H1 (cell line): ENCODE results near the gene MYOD1.

Experiments used
- CHD2 ChIP-seq: IDR thresholded peaks from 2 replicates; pipeline ENCODE4 v1.6.1; 2012; ENCODE audit warnings: low read length, improper control_type of control experiment
- CREB1 ChIP-seq: IDR thresholded peaks from 2 replicates; pipeline ENCODE4 v1.6.1; 2012; ENCODE audit warnings: inconsistent platforms
- EP300 ChIP-seq, 2 experiments: IDR thresholded peaks; 1 replicate in 1 of 2; 2 replicates in 1 of 2; pipeline ENCODE4 v1.6.1; 2011 to 2012; ENCODE audit warnings: low read depth in 2 of 2, low read length in 2 of 2, mild to moderate bottlenecking in 2 of 2, borderline replicate concordance in 1 of 2, inconsistent platforms in 1 of 2, moderate library complexity in 1 of 2
- EZH2 ChIP-seq: fragments of 200-600 bp; sonication (generic); IDR thresholded peaks from 2 replicates; pipeline ENCODE4 v1.7.1; 2012; ENCODE audit warnings: low read depth, mild to moderate bottlenecking, moderate library complexity, low read length, inconsistent platforms; ENCODE audit not compliant: severe bottlenecking
- GTF2F1 ChIP-seq: IDR thresholded peaks from 2 replicates; pipeline ENCODE4 v1.6.1; 2012; ENCODE audit warnings: low read depth, low read length, improper control_type of control experiment, borderline replicate concordance
- POLR2A ChIP-seq, 2 experiments: IDR thresholded peaks; 1 replicate in 1 of 2; 2 replicates in 1 of 2; pipeline ENCODE4 v1.6.1; 2011; ENCODE audit warnings: low read depth in 2 of 2, low read length in 2 of 2, mild to moderate bottlenecking in 2 of 2; ENCODE audit errors: control extremely low read depth in 1 of 2
- POLR2AphosphoS5 ChIP-seq: IDR thresholded peaks from 2 replicates; pipeline ENCODE4 v1.6.1; 2011; ENCODE audit warnings: low read depth, low read length
- SIN3A ChIP-seq, 2 experiments: IDR thresholded peaks in 1 of 2; conservative IDR thresholded peaks in 1 of 2; 2 replicates each; pipeline ENCODE4 v1.6.1; 2011 to 2012; ENCODE audit warnings: low read length in 2 of 2, improper control_type of control experiment in 1 of 2, low read depth in 1 of 2, mild to moderate bottlenecking in 1 of 2
- TAF1 ChIP-seq: IDR thresholded peaks from 2 replicates; pipeline ENCODE4 v1.6.1; 2011; ENCODE audit warnings: mild to moderate bottlenecking, low read depth, low read length
- TF ChIP-seq, protein P1 (sequence below), 3 experiments: IDR thresholded peaks; 1 replicate in 2 of 3; 2 replicates in 1 of 3; pipeline versions ENCODE4 v1.5.1 to v1.6.1; 2011; ENCODE audit warnings: low read length in 3 of 3, mild to moderate bottlenecking in 3 of 3, inconsistent platforms in 2 of 3, low read depth in 1 of 3, moderate library complexity in 1 of 3; ENCODE audit not compliant: insufficient read depth in 1 of 3; ENCODE audit errors: control extremely low read depth in 1 of 3

DNA sequence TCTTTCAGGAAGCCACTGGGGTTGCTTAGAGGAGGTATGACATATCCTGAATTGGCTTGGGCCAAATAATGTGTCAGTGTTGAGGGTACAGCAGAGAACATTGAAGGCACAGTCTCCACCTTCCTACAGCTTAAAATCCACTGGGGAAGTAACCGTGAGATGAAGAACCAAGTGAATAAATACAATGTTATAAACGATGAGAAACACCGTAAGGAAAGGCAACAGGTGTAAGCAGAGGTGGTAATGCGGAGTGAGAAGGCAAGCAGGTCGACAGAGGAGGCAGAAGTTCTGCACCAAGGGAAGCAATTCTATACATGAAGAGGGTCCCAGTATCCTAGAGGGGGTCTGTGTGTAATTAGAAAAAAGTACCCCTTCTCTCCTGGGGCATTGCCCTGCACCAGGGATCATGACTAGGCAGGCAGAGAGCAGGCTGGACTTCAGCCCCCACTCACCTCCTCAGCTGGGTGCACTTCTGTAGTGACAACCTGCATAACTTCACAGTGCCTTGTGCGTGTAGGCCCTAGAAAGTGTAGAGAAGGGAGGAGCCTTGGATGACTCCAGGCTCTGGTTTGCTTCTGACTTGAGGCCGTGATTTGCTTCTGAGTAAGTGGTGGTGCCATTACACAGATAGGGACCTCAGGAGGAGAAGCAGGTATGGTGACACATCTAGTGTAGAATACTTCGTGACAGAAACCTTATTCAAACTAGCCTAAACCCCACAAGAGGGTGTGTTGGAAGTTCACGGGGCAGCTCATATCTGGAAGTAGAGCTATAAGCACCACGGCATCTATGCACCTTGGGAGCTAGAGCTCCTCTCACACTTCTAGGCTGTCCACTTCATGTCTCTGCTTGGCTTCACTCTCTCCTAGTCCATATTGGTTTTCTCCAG, 4.9 kb downstream of the MYOD1 start:
- TF ChIP-seq, protein P1, sequence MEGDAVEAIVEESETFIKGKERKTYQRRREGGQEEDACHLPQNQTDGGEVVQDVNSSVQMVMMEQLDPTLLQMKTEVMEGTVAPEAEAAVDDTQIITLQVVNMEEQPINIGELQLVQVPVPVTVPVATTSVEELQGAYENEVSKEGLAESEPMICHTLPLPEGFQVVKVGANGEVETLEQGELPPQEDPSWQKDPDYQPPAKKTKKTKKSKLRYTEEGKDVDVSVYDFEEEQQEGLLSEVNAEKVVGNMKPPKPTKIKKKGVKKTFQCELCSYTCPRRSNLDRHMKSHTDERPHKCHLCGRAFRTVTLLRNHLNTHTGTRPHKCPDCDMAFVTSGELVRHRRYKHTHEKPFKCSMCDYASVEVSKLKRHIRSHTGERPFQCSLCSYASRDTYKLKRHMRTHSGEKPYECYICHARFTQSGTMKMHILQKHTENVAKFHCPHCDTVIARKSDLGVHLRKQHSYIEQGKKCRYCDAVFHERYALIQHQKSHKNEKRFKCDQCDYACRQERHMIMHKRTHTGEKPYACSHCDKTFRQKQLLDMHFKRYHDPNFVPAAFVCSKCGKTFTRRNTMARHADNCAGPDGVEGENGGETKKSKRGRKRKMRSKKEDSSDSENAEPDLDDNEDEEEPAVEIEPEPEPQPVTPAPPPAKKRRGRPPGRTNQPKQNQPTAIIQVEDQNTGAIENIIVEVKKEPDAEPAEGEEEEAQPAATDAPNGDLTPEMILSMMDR (IDR thresholded peaks at IDR 0.05; ENCODE audit: control extremely low read depth in 1 of 3, insufficient read depth in 1 of 3, low read depth in 1 of 3, low read length in 3 of 3), result no peak
- TF ChIP-seq TAF1, result no peak
- no peak for TF ChIP-seq CREB1
- TF ChIP-seq EZH2, result no peak
- no peak for TF ChIP-seq POLR2A (IDR thresholded peaks at IDR 0.05; ENCODE audit: control extremely low read depth in 1 of 2, low read depth in 2 of 2, low read length in 2 of 2)
- TF ChIP-seq EP300 (IDR thresholded peaks at IDR 0.05; ENCODE audit: borderline replicate concordance in 1 of 2, low read depth in 2 of 2, low read length in 2 of 2), result no peak
- TF ChIP-seq POLR2AphosphoS5, result no peak
- no peak for TF ChIP-seq SIN3A (conservative IDR thresholded peaks at IDR 0.05 in 1 of 2, IDR thresholded peaks at IDR 0.05 in 1 of 2; ENCODE audit: low read depth in 1 of 2, low read length in 2 of 2)
- no peak for TF ChIP-seq GTF2F1
- no peak for TF ChIP-seq CHD2
